Measurements from ENCODE around the gene PLRG1.

PLRG1 gene

GRCh38 chr4:154517591-154517990 is 32.6 kb downstream of the PLRG1 start:
- DNase-seq, result no peak

- no peak for DNase-seq
Observed at GRCh38 chr4:154516318-154517029, 33.7 kb downstream of the PLRG1 start.

GRCh38 chr4:154511981-154512380 is 38.2 kb downstream of the PLRG1 start:
- DNase-seq, result no peak

GRCh38 chr4:154511548-154511947 is 38.7 kb downstream of the PLRG1 start:
- no peak for DNase-seq

GRCh38 chr4:154507156-154507555 is 43.0 kb downstream of the PLRG1 start:
- no peak for DNase-seq

GRCh38 chr4:154506253-154506652 is 43.9 kb downstream of the PLRG1 start:
- no peak for DNase-seq

GRCh38 chr4:154503598-154503997 is 46.6 kb downstream of the PLRG1 start:
- no peak for DNase-seq

- no peak for DNase-seq
Observed at GRCh38 chr4:154502111-154502510, 48.1 kb downstream of the PLRG1 start.

- no peak for DNase-seq
Observed at GRCh38 chr4:154497889-154498288, 52.3 kb downstream of the PLRG1 start.

- no peak for DNase-seq
Observed at GRCh38 chr4:154495867-154496266, 54.3 kb downstream of the PLRG1 start.

GRCh38 chr4:154492288-154492687 is 57.9 kb downstream of the PLRG1 start:
- DNase-seq, result no peak

- DNase-seq, result no peak
Observed at GRCh38 chr4:154491341-154492271, 58.6 kb downstream of the PLRG1 start, which contains the start of gene DCHS2. Gene DCHS2 (minus strand): TSS chr4:154491799. CDS start chr4:154491355, 444 bp downstream.

- DNase-seq, result no peak
Observed at GRCh38 chr4:154490583-154491340, 59.4 kb downstream of the PLRG1 start.

- DNase-seq, result no peak
Observed at GRCh38 chr4:154490234-154490582, 60.0 kb downstream of the PLRG1 start.

- DNase-seq, result no peak
Observed at GRCh38 chr4:154489558-154490233, 60.5 kb downstream of the PLRG1 start.

GRCh38 chr4:154487145-154487544 is 63.1 kb downstream of the PLRG1 start:
- DNase-seq, result no peak

- no peak for DNase-seq
Observed at GRCh38 chr4:154485127-154485773, 65.0 kb downstream of the PLRG1 start.
